Superior temporal gyrus (tissue), 1 donor: ENCODE measurements around the gene RUNDC3A.
A peak's percentile ranks its signal among the peaks of the same experiment; 100 is the strongest.
"Not testable (repeated sequence)": the region's sequence is repeated elsewhere in the genome, so short reads cannot be mapped to it uniquely, and the experiment has no call there.

ENCODE experiments used
- DNase-seq: peaks from one replicate; pipeline ENCODE4 v3.0.0-alpha.2; 2016; ENCODE audit errors: extremely low spot score

The RUNDC3A gene

GRCh38 chr17:44318077-44318892 lies 9.9 kb downstream of the RUNDC3A start:
- DNase-seq = no peak

- DNase-seq = no peak
Measured at GRCh38 chr17:44320066-44320465, 11.7 kb downstream of the RUNDC3A start.

- DNase-seq = no peak
Measured at GRCh38 chr17:44321246-44322120, 13.1 kb downstream of the RUNDC3A start.

- no peak for DNase-seq
Measured at GRCh38 chr17:44322236-44322895, 14.0 kb downstream of the RUNDC3A start.

GRCh38 chr17:44323359-44324091 lies 15.1 kb downstream of the RUNDC3A start:
- no peak for DNase-seq

- no peak for DNase-seq
Measured at GRCh38 chr17:44324092-44324570, 15.7 kb downstream of the RUNDC3A start.

GRCh38 chr17:44324571-44325275 lies 16.3 kb downstream of the RUNDC3A start, which contains the start of gene SLC25A39:
Gene SLC25A39, minus strand, starts transcription at chr17:44324823. Its CDS starts 1,261 bp downstream, at chr17:44323562.
- peak; percentile 93 for DNase-seq

- peak; percentile 99 for DNase-seq
Measured at GRCh38 chr17:44326861-44327444, 18.6 kb downstream of the RUNDC3A start.

GRCh38 chr17:44327715-44328449 lies 19.5 kb downstream of the RUNDC3A start:
- DNase-seq = no peak

GRCh38 chr17:44329516-44329915 lies 21.1 kb downstream of the RUNDC3A start:
- DNase-seq = not testable (repeated sequence)

GRCh38 chr17:44330263-44330662 lies 21.9 kb downstream of the RUNDC3A start:
- DNase-seq = not testable (repeated sequence)

GRCh38 chr17:44331249-44331760 lies 22.9 kb downstream of the RUNDC3A start:
- peak; percentile 96 for DNase-seq

- no peak for DNase-seq
Measured at GRCh38 chr17:44333371-44333770, 25.0 kb downstream of the RUNDC3A start.

- no peak for DNase-seq
Measured at GRCh38 chr17:44334315-44334714, 25.9 kb downstream of the RUNDC3A start.

GRCh38 chr17:44334727-44335126 lies 26.3 kb downstream of the RUNDC3A start:
- no peak for DNase-seq

- no peak for DNase-seq
Measured at GRCh38 chr17:44335564-44335963, 27.2 kb downstream of the RUNDC3A start.

- DNase-seq = no peak
Measured at GRCh38 chr17:44335968-44336367, 27.6 kb downstream of the RUNDC3A start.

GRCh38 chr17:44338702-44339101 lies 30.3 kb downstream of the RUNDC3A start:
- DNase-seq = no peak

- DNase-seq = not testable (repeated sequence)
Measured at GRCh38 chr17:44340553-44340952, 32.2 kb downstream of the RUNDC3A start.
